HL-60 (cell line): ENCODE data around the gene TMEM184B.

Source experiments
- DNase-seq, 2 experiments: peaks; one replicate each; pipeline ENCODE4 v3.0.0-alpha.2; 2010 to 2020; ENCODE audit warnings: low read depth in 1 of 2, low spot score in 1 of 2
- H3K27ac ChIP-seq: fragments of 250-450 bp; sonication (Bioruptor Pico); replicated peaks from 2 replicates; pipeline ENCODE4 v1.5.1; 2020; ENCODE audit warnings: mild to moderate bottlenecking, moderate library complexity
- H3K27me3 ChIP-seq: fragments of 250-450 bp; sonication (Bioruptor Pico); 2 replicates; pipeline ENCODE4 v1.5.1; 2021; ENCODE audit warnings: mild to moderate bottlenecking, moderate library complexity; ENCODE audit not compliant: insufficient read depth, poor library complexity, severe bottlenecking
- H3K4me3 ChIP-seq: replicated peaks from 2 replicates; pipeline ENCODE4 v1.5.1; 2011; ENCODE audit warnings: mild to moderate bottlenecking, control low read depth, low read length; ENCODE audit not compliant: insufficient read depth
- GABPA ChIP-seq: IDR thresholded peaks from 2 replicates; pipeline ENCODE4 v1.6.1; 2012; ENCODE audit warnings: low read depth
- POLR2AphosphoS5 ChIP-seq: IDR thresholded peaks from 2 replicates; pipeline ENCODE4 v1.6.1; 2012; ENCODE audit warnings: low read depth
- SPI1 ChIP-seq: IDR thresholded peaks from 2 replicates; pipeline ENCODE4 v1.6.1; 2012; ENCODE audit warnings: low read depth, mild to moderate bottlenecking, borderline replicate concordance
- TF ChIP-seq, protein P1 (sequence below): IDR thresholded peaks from one replicate; pipeline ENCODE4 v1.5.1; 2011; ENCODE audit warnings: low read length, control low read depth, inconsistent platforms; ENCODE audit not compliant: insufficient read depth
- TF ChIP-seq, protein P2 (sequence below): IDR thresholded peaks from 2 replicates; pipeline ENCODE4 v1.6.1; 2012; ENCODE audit warnings: low read depth; ENCODE audit not compliant: insufficient replicate concordance

Gene TMEM184B

DNA sequence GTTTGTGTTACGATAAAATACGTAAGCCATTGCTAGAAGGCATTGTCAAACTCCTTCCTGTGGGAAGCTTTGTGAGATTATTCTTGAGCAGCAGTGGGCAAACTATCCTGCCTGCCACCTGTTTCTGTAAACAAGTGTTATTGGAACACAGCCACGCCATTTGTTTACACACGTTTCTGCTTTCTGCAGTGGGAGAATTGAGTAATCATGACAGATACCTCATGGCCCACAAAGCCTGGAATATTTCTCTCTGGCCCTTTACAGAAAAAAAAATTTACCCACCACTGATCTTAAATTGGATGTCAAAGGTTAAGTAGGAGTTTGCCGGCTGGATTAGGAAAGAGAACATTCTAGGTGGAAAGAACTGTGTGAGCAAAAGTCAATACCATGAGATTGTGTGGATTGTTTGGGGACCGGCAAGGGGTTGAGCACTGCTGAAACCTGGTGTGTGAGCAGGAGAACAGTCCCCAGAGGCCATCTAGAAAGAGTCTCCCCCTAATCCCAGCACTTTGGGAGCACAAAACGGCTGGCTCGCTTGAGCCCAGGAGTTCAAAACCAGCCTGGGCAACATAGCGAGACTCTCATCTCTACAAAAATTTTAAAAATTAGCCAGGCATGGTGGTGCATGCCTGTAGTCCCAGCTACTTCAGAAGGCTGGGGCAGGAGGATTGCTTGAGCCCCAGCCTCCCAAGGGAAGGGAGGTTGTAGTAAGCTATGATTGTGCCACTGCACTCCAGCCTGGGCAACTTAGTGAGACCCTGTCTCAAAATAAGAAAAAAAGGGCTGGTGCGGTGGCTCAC, 85.2 kb downstream of the TMEM184B start:
- TF ChIP-seq, protein P1, sequence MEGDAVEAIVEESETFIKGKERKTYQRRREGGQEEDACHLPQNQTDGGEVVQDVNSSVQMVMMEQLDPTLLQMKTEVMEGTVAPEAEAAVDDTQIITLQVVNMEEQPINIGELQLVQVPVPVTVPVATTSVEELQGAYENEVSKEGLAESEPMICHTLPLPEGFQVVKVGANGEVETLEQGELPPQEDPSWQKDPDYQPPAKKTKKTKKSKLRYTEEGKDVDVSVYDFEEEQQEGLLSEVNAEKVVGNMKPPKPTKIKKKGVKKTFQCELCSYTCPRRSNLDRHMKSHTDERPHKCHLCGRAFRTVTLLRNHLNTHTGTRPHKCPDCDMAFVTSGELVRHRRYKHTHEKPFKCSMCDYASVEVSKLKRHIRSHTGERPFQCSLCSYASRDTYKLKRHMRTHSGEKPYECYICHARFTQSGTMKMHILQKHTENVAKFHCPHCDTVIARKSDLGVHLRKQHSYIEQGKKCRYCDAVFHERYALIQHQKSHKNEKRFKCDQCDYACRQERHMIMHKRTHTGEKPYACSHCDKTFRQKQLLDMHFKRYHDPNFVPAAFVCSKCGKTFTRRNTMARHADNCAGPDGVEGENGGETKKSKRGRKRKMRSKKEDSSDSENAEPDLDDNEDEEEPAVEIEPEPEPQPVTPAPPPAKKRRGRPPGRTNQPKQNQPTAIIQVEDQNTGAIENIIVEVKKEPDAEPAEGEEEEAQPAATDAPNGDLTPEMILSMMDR = no peak
- TF ChIP-seq, protein P2, sequence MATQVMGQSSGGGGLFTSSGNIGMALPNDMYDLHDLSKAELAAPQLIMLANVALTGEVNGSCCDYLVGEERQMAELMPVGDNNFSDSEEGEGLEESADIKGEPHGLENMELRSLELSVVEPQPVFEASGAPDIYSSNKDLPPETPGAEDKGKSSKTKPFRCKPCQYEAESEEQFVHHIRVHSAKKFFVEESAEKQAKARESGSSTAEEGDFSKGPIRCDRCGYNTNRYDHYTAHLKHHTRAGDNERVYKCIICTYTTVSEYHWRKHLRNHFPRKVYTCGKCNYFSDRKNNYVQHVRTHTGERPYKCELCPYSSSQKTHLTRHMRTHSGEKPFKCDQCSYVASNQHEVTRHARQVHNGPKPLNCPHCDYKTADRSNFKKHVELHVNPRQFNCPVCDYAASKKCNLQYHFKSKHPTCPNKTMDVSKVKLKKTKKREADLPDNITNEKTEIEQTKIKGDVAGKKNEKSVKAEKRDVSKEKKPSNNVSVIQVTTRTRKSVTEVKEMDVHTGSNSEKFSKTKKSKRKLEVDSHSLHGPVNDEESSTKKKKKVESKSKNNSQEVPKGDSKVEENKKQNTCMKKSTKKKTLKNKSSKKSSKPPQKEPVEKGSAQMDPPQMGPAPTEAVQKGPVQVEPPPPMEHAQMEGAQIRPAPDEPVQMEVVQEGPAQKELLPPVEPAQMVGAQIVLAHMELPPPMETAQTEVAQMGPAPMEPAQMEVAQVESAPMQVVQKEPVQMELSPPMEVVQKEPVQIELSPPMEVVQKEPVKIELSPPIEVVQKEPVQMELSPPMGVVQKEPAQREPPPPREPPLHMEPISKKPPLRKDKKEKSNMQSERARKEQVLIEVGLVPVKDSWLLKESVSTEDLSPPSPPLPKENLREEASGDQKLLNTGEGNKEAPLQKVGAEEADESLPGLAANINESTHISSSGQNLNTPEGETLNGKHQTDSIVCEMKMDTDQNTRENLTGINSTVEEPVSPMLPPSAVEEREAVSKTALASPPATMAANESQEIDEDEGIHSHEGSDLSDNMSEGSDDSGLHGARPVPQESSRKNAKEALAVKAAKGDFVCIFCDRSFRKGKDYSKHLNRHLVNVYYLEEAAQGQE = no peak
- TF ChIP-seq SPI1 = no peak
- TF ChIP-seq GABPA = no peak
- DNase-seq = no peak
- H3K4me3 ChIP-seq = no peak overlapping the region
- no peaks in the 10 kb centered on the region for H3K27me3 ChIP-seq
- H3K27ac ChIP-seq = no peak overlapping the region

DNA sequence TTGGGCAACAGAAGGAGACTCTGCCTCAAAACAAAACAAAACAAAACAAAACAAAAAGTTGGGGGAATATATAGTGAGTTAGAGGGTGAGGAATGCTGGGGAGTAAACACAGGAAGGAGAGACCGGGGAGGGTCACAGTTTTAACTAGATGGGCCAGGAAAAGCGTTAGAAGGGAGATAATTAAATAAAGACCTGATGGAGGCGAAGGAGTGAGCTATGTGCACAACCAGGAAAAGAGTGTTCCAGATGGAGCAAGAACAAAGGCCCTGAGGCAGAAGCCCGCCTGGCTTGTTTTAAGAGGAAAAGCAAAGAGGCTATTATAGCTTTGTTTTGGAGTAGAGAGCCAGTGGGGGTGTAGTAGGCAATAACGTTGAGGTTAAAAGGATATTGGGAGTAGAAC, 86.4 kb downstream of the TMEM184B start:
- Histone ChIP-seq H3K27ac (no peak overlapping the region), H3K27me3 (no peaks in the 10 kb centered on the region), H3K4me3 (no peak overlapping the region)
- no peak for DNase-seq
- TF ChIP-seq GABPA (no peak), POLR2AphosphoS5 (no peak), SPI1 (no peak)
- TF ChIP-seq, protein P2 = no peak
- TF ChIP-seq, protein P1 = no peak

DNA sequence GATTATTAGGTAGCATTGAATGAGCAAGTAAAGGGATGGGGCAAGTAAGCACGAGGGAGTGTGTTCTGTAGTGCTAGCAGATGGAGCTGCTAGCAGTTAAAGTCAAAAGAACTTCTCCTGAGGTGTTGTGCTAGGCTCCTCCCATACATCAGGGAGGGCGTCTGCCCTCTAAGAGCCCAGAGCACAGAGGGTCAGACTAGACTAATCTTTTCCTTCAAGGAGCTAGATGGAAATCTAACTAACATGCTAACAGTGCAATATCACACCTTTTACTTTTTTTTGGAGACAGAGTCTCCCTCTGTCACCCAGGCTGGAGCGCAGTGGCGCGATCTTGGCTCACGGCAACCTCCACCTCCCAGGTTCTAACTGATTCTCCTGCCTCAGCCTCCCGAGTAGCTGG, 88.0 kb downstream of the TMEM184B start:
- no peak for TF ChIP-seq GABPA
- TF ChIP-seq, protein P1 = no peak
- no peak for TF ChIP-seq SPI1
- TF ChIP-seq POLR2AphosphoS5 = no peak
- TF ChIP-seq, protein P2 = no peak
- no peak overlapping the region for H3K27ac ChIP-seq
- no peak overlapping the region for H3K4me3 ChIP-seq
- DNase-seq = no peak
- no peaks in the 10 kb centered on the region for H3K27me3 ChIP-seq
